Measurements from ENCODE around the gene GET3. TPM values are rescaled to one million over a fixed set of nuclear protein-coding genes. Genes with fewer than 3 reads are reported as not detected.
A peak's percentile ranks its signal among the peaks of the same experiment; 100 is the strongest.

The GET3 gene
- total and polyA plus RNA-seq, 2 of the 13 experiments (the other 11 are each of a cell fraction or from before 2014, with no cell fraction given), result 57.7 to 59.4 TPM

GRCh38 chr19:12696366-12697335 is 40.6 kb upstream of the GET3 start, which contains the start of gene FBXW9 (continued):
- peak; percentile 29; the same call in 1 of the 2 replicates for TF ChIP-seq FOXP4 (CRISPR knock-in tag; IDR thresholded peaks at IDR 0.05)
- no peak for TF ChIP-seq SNAPC5 (CRISPR knock-in tag; IDR thresholded peaks at IDR 0.05; ENCODE audit: borderline replicate concordance)
- TF ChIP-seq ZNF33A (CRISPR knock-in tag; IDR thresholded peaks at IDR 0.05; ENCODE audit: borderline replicate concordance), result no peak
- peak; percentile 74 for TF ChIP-seq MYC (CRISPR knock-in tag; IDR thresholded peaks at IDR 0.05; ENCODE audit: borderline replicate concordance)
- TF ChIP-seq E2F1 (CRISPR knock-in tag; IDR thresholded peaks at IDR 0.05), result no peak
- TF ChIP-seq ZNF30 (CRISPR knock-in tag; IDR thresholded peaks at IDR 0.05), result no peak
- no peak for TF ChIP-seq PHF5A (CRISPR knock-in tag; IDR thresholded peaks at IDR 0.05; ENCODE audit: low read depth, unreplicated experiment)
- TF ChIP-seq BRD4 (CRISPR knock-in tag; IDR thresholded peaks at IDR 0.05), result peak; percentile 71; the same call in 1 of the 2 replicates
- peak; percentile 100 for TF ChIP-seq KDM2A (CRISPR knock-in tag; IDR thresholded peaks at IDR 0.05; ENCODE audit: borderline replicate concordance, low read depth)
- 0 out of 2 replicates have a peak, but pooled peaks have one; percentile 39 for TF ChIP-seq RXRB (CRISPR knock-in tag; IDR thresholded peaks at IDR 0.05; ENCODE audit: borderline replicate concordance)
- TF ChIP-seq PBX3 (CRISPR knock-in tag; IDR thresholded peaks at IDR 0.05; ENCODE audit: borderline replicate concordance), result no peak
- no peak for TF ChIP-seq PAWR (CRISPR knock-in tag; IDR thresholded peaks at IDR 0.05; ENCODE audit: borderline replicate concordance)
- peak; percentile 59; the same call in 1 of the 2 replicates for TF ChIP-seq FOXJ3 (CRISPR knock-in tag; IDR thresholded peaks at IDR 0.05; ENCODE audit: borderline replicate concordance)
- peak; percentile 49; the same call in 1 of the 2 replicates for TF ChIP-seq SIX4 (CRISPR knock-in tag; IDR thresholded peaks at IDR 0.05)
- no peak for TF ChIP-seq RBAK (CRISPR knock-in tag; IDR thresholded peaks at IDR 0.05)
- TF ChIP-seq HINFP (CRISPR knock-in tag; IDR thresholded peaks at IDR 0.05; ENCODE audit: low read depth), result no peak
- TF ChIP-seq ZNF281 (CRISPR knock-in tag; IDR thresholded peaks at IDR 0.05; ENCODE audit: borderline replicate concordance), result no peak

Measured in HepG2 (cell line).